Tibial nerve (tissue), 4 donors: ENCODE data around the gene SEMA5B. TPM values are rescaled to one million over a fixed set of nuclear protein-coding genes. Genes with fewer than 3 reads are reported as not detected.

Experiments used
- DNase-seq, 2 donors: peaks; one replicate each; pipeline ENCODE4 v3.0.0-alpha.2; 2019; ENCODE audit warnings: low spot score in 2 of 2
- H3K27ac ChIP-seq, 4 donors: fragments of 200-600 bp; sonication (generic) in 3 of 4; one replicate each; pipeline ENCODE4 v1.5.1; 2017 to 2019; ENCODE audit warnings: mild to moderate bottlenecking in 1 of 4
- H3K27me3 ChIP-seq, 2 donors: fragments of 200-600 bp; sonication (generic) in 1 of 2; one replicate each; pipeline versions ENCODE4 v1.5.1 to v1.6.0; 2017 to 2019
- H3K36me3 ChIP-seq, 3 donors: fragments of 200-600 bp; sonication (generic); one replicate each; pipeline ENCODE4 v1.5.1; 2018 to 2019
- H3K4me1 ChIP-seq, 4 donors: fragments of 200-600 bp; sonication (generic) in 3 of 4; one replicate each; pipeline ENCODE4 v1.5.1; 2017 to 2019
- H3K4me3 ChIP-seq, 4 donors: fragments of 200-600 bp; sonication (generic) in 3 of 4; one replicate each; pipeline ENCODE4 v1.5.1; 2017 to 2019; ENCODE audit warnings: mild to moderate bottlenecking in 1 of 4, moderate library complexity in 1 of 4
- H3K9me3 ChIP-seq, 4 donors: fragments of 200-600 bp; sonication (generic) in 3 of 4; one replicate each; pipeline ENCODE4 v1.5.1; 2017 to 2019
- EP300 ChIP-seq, 2 donors: sonication (generic); formaldehyde crosslinking; IDR thresholded peaks; one replicate each; pipeline ENCODE4 v1.6.1; 2017; ENCODE audit warnings: antibody characterized with exemption in 2 of 2, mild to moderate bottlenecking in 1 of 2
- POLR2A ChIP-seq, 2 donors: fragments of 450-650 bp; IDR thresholded peaks; one replicate each; pipeline ENCODE4 v1.6.1; 2017; ENCODE audit warnings: antibody characterized with exemption in 2 of 2, mild to moderate bottlenecking in 2 of 2, moderate library complexity in 2 of 2
- WGBS, 2 donors: methylation state at CpG; one replicate each; pipeline ENCODE4 v1.1.5; 2018; 5-methylcytosine and 5-hydroxymethylcytosine counted together
- total RNA-seq, 4 donors: library from RNA; depleted of rRNA; stranded (reverse); fragments of >200 nt; gene quantifications; one replicate each; pipeline ENCODE4 v1.1.0, GENCODE V29; 2016
- TF ChIP-seq, protein P1 (sequence below), 5 experiments: fragments of 200-600 bp in 3 of 5; fragments of 450-650 bp in 2 of 5; sonication (generic) in 3 of 5; IDR thresholded peaks; one replicate each; pipeline ENCODE4 v1.5.1; 2016 to 2019; ENCODE audit warnings: antibody characterized with exemption in 5 of 5, mild to moderate bottlenecking in 3 of 5, moderate library complexity in 2 of 5

Gene SEMA5B
- total RNA-seq, 4 donors from 2014 or later, result 6.7 to 19.7 (median 13.1) TPM

- Histone ChIP-seq H3K27me3 (peaks cover 0 to 2% of the 10 kb centered on the region in 2 donors), H3K4me1 (no peaks in the 10 kb centered on the region), H3K36me3 (no peaks in the 10 kb centered on the region), H3K4me3 (no peak overlapping the region), H3K9me3 (no peaks in the 10 kb centered on the region), H3K27ac (no peak overlapping the region)
- WGBS, 2 donors, result 77 to 80% methylated on average over 13 of the region's 13 CpGs
- TF ChIP-seq, protein P1, sequence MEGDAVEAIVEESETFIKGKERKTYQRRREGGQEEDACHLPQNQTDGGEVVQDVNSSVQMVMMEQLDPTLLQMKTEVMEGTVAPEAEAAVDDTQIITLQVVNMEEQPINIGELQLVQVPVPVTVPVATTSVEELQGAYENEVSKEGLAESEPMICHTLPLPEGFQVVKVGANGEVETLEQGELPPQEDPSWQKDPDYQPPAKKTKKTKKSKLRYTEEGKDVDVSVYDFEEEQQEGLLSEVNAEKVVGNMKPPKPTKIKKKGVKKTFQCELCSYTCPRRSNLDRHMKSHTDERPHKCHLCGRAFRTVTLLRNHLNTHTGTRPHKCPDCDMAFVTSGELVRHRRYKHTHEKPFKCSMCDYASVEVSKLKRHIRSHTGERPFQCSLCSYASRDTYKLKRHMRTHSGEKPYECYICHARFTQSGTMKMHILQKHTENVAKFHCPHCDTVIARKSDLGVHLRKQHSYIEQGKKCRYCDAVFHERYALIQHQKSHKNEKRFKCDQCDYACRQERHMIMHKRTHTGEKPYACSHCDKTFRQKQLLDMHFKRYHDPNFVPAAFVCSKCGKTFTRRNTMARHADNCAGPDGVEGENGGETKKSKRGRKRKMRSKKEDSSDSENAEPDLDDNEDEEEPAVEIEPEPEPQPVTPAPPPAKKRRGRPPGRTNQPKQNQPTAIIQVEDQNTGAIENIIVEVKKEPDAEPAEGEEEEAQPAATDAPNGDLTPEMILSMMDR (IDR thresholded peaks at IDR 0.05), result no peak
- TF ChIP-seq EP300 (IDR thresholded peaks at IDR 0.05), result no peak
- no peak for TF ChIP-seq POLR2A (IDR thresholded peaks at IDR 0.05)
- DNase-seq, result no peak
These were observed 21.1 kb upstream of the SEMA5B start for GRCh38 chr3:123048480-123049237.

- WGBS, 2 donors, result 86 to 94% methylated on average over 3 of the region's 3 CpGs
- Histone ChIP-seq H3K27ac (no peak overlapping the region), H3K4me3 (no peak overlapping the region), H3K4me1 (no peaks in the 10 kb centered on the region), H3K27me3 (peaks cover 0 to 2% of the 10 kb centered on the region in 2 donors), H3K36me3 (no peaks in the 10 kb centered on the region), H3K9me3 (no peaks in the 10 kb centered on the region)
- TF ChIP-seq EP300 (IDR thresholded peaks at IDR 0.05) (no peak), POLR2A (IDR thresholded peaks at IDR 0.05) (no peak)
- TF ChIP-seq, protein P1 (IDR thresholded peaks at IDR 0.05), result no peak
- no peak for DNase-seq
These were observed 19.4 kb upstream of the SEMA5B start for GRCh38 chr3:123047062-123047319.

GRCh38 chr3:123046262-123047061, 18.9 kb upstream of the SEMA5B start:
- Histone ChIP-seq H3K9me3 (no peaks in the 10 kb centered on the region), H3K27ac (no peak overlapping the region), H3K36me3 (no peaks in the 10 kb centered on the region), H3K27me3 (peaks cover 0 to 2% of the 10 kb centered on the region in 2 donors), H3K4me1 (no peaks in the 10 kb centered on the region), H3K4me3 (no peak overlapping the region)
- no peak for DNase-seq
- TF ChIP-seq EP300 (IDR thresholded peaks at IDR 0.05) (no peak), POLR2A (IDR thresholded peaks at IDR 0.05) (no peak)
- TF ChIP-seq, protein P1 (IDR thresholded peaks at IDR 0.05), result no peak
- 41 to 47% methylated on average over 10 of the region's 10 CpGs for WGBS, 2 donors

DNA sequence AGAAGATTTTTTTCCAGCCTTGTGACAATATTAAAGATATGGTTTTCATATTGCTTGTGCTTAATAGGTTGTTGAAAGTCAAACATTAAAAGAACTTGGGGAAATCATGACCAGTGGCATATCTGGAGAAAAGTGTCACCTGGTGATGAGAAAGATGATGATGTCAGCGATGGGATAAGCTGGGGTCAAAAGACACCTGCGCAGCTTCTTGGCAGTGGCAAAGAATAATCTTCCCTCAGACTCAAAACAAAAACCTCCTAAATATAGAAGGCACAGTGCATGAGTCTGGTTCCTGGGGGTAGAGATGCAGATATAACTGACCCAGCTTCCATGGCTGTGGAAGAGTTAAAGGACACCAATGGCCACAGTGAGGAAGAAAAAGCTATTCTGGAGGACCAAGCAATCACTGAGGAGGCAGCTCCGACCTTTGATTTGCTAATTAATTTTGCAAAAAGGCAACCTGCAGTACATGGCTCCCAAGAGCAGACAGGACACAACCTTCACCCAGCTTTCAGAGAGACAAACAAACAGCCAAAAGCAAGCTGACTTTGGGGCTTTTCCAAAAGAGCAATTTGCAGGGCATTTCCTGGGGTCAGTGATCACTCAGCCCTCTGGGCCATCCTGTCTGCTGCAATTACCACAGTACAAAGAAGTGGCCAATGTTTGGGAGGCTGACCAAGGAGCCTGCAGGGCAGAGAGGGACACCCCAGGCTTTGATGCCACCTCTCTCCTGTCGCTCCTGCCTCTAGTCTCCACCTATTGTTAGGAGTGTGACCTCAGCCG, 17.6 kb upstream of the SEMA5B start:
- Histone ChIP-seq H3K27me3 (peaks cover 0 to 2% of the 10 kb centered on the region in 2 donors), H3K9me3 (no peaks in the 10 kb centered on the region), H3K4me3 (no peak overlapping the region), H3K27ac (no peak overlapping the region), H3K4me1 (no peaks in the 10 kb centered on the region), H3K36me3 (no peaks in the 10 kb centered on the region)
- no peak for TF ChIP-seq EP300 (IDR thresholded peaks at IDR 0.05)
- DNase-seq, result no peak
- 60 to 61% methylated on average over 5 of the region's 5 CpGs for WGBS, 2 donors

DNA sequence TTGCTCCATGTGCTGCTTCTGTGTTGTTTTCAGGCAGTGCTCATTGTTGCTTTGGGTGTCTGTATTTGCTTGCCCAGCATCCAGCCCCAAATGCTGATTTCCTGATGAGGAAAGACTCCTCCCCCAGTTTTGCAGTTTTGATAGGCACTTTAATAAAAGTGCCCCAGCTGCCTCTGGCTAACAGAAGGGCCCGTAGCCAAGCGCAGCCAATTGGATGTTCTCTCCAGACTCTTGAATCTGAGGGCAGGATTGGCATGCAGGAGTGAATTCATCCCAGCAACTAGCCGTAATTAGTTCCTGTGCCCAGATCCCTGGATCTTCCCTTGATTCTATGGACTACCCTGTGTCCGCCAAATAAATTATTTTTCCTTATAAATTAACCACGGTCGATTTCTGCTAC, 14.8 kb upstream of the SEMA5B start:
- 74 to 75% methylated on average over 6 of the region's 6 CpGs for WGBS, 2 donors
- Histone ChIP-seq H3K36me3 (no peaks in the 10 kb centered on the region), H3K4me3 (no peak overlapping the region), H3K27ac (no peak overlapping the region), H3K27me3 (peaks cover 0 to 2% of the 10 kb centered on the region in 2 donors), H3K9me3 (no peaks in the 10 kb centered on the region), H3K4me1 (no peaks in the 10 kb centered on the region)
- no peak for DNase-seq
- TF ChIP-seq, protein P1 (IDR thresholded peaks at IDR 0.05), result no peak
- TF ChIP-seq EP300 (IDR thresholded peaks at IDR 0.05) (no peak), POLR2A (IDR thresholded peaks at IDR 0.05) (no peak)
